Skeletal muscle satellite cell (primary cell): ENCODE results near the gene TMEM167A.

ENCODE experiments used
- H3K27me3 ChIP-seq: 2 replicates; pipeline ENCODE4 v1.7.0; 2013; ENCODE audit warnings: low read length; ENCODE audit not compliant: control insufficient read depth, insufficient read depth
- H3K36me3 ChIP-seq: 2 replicates; pipeline ENCODE4 v1.7.0; 2013; ENCODE audit warnings: mild to moderate bottlenecking, control low read depth, low read length; ENCODE audit not compliant: insufficient read depth
- H3K4me1 ChIP-seq: 2 replicates; pipeline ENCODE4 v1.7.0; 2013; ENCODE audit warnings: low read length; ENCODE audit not compliant: control insufficient read depth, insufficient read depth
- H3K4me2 ChIP-seq: 2 replicates; pipeline ENCODE4 v1.7.0; 2013; ENCODE audit warnings: mild to moderate bottlenecking, low read length
- H3K4me3 ChIP-seq: 2 replicates; pipeline ENCODE4 v1.7.0; 2013; ENCODE audit warnings: low read length
- H3K9ac ChIP-seq: 2 replicates; pipeline ENCODE4 v1.7.0; 2013; ENCODE audit warnings: mild to moderate bottlenecking, low read depth, low read length, moderate library complexity
- H3K9me3 ChIP-seq: replicated peaks from 2 replicates; pipeline ENCODE4 v1.7.0; 2013; ENCODE audit warnings: mild to moderate bottlenecking, control low read depth, low read length

The TMEM167A gene

GRCh38 chr5:83050723-83051340, 26.4 kb downstream of the TMEM167A start:
- no peaks in the 10 kb centered on the region for H3K9me3 ChIP-seq
- H3K4me2 ChIP-seq: no peak overlapping the region
- no peak overlapping the region for H3K9ac ChIP-seq
- no peaks in the 10 kb centered on the region for H3K27me3 ChIP-seq
- H3K4me3 ChIP-seq: no peak overlapping the region
- no peaks in the 10 kb centered on the region for H3K4me1 ChIP-seq
- peaks cover 18% of the 10 kb centered on the region for H3K36me3 ChIP-seq

GRCh38 chr5:83049370-83049885, 27.8 kb downstream of the TMEM167A start:
- H3K4me1 ChIP-seq: no peaks in the 10 kb centered on the region
- no peak overlapping the region for H3K4me2 ChIP-seq
- H3K27me3 ChIP-seq: no peaks in the 10 kb centered on the region
- no peak overlapping the region for H3K9ac ChIP-seq
- H3K9me3 ChIP-seq: no peaks in the 10 kb centered on the region
- peaks cover 18% of the 10 kb centered on the region for H3K36me3 ChIP-seq
- no peak overlapping the region for H3K4me3 ChIP-seq

GRCh38 chr5:83048811-83049210, 28.4 kb downstream of the TMEM167A start:
- Histone ChIP-seq H3K4me2 (no peak overlapping the region), H3K9ac (no peak overlapping the region), H3K4me3 (no peak overlapping the region), H3K27me3 (no peaks in the 10 kb centered on the region), H3K4me1 (no peaks in the 10 kb centered on the region), H3K36me3 (peaks cover 18% of the 10 kb centered on the region), H3K9me3 (no peaks in the 10 kb centered on the region)

- no peak overlapping the region for H3K9ac ChIP-seq
- H3K4me2 ChIP-seq: no peak overlapping the region
- no peaks in the 10 kb centered on the region for H3K9me3 ChIP-seq
- H3K4me3 ChIP-seq: no peak overlapping the region
- no peaks in the 10 kb centered on the region for H3K4me1 ChIP-seq
- peaks cover 18% of the 10 kb centered on the region for H3K36me3 ChIP-seq
- no peaks in the 10 kb centered on the region for H3K27me3 ChIP-seq
These were observed 28.9 kb downstream of the TMEM167A start for GRCh38 chr5:83048277-83048676.

GRCh38 chr5:83044926-83045325, 32.3 kb downstream of the TMEM167A start:
- H3K4me1 ChIP-seq: no peaks in the 10 kb centered on the region
- H3K36me3 ChIP-seq: peaks cover 3% of the 10 kb centered on the region
- no peak overlapping the region for H3K9ac ChIP-seq
- no peak overlapping the region for H3K4me2 ChIP-seq
- no peak overlapping the region for H3K4me3 ChIP-seq
- H3K27me3 ChIP-seq: no peaks in the 10 kb centered on the region
- H3K9me3 ChIP-seq: no peaks in the 10 kb centered on the region

GRCh38 chr5:83042507-83042906, 34.7 kb downstream of the TMEM167A start:
- Histone ChIP-seq H3K36me3 (no peaks in the 10 kb centered on the region), H3K4me3 (no peak overlapping the region), H3K4me1 (no peaks in the 10 kb centered on the region), H3K4me2 (no peak overlapping the region), H3K9me3 (no peaks in the 10 kb centered on the region), H3K9ac (no peak overlapping the region), H3K27me3 (no peaks in the 10 kb centered on the region)

- Histone ChIP-seq H3K27me3 (no peaks in the 10 kb centered on the region), H3K4me3 (no peak overlapping the region), H3K4me1 (no peaks in the 10 kb centered on the region), H3K9ac (no peak overlapping the region), H3K36me3 (no peaks in the 10 kb centered on the region), H3K4me2 (no peak overlapping the region), H3K9me3 (no peaks in the 10 kb centered on the region)
These were observed 38.3 kb downstream of the TMEM167A start for GRCh38 chr5:83038924-83039323.

- Histone ChIP-seq H3K4me2 (no peak overlapping the region), H3K9me3 (no peaks in the 10 kb centered on the region), H3K9ac (no peak overlapping the region), H3K27me3 (no peaks in the 10 kb centered on the region), H3K36me3 (no peaks in the 10 kb centered on the region), H3K4me1 (no peaks in the 10 kb centered on the region), H3K4me3 (no peak overlapping the region)
These were observed 40.1 kb downstream of the TMEM167A start for GRCh38 chr5:83036991-83037575.

- Histone ChIP-seq H3K4me1 (no peaks in the 10 kb centered on the region), H3K9me3 (no peaks in the 10 kb centered on the region), H3K9ac (no peak overlapping the region), H3K27me3 (no peaks in the 10 kb centered on the region), H3K36me3 (no peaks in the 10 kb centered on the region), H3K4me2 (no peak overlapping the region), H3K4me3 (no peak overlapping the region)
These were observed 41.7 kb downstream of the TMEM167A start for GRCh38 chr5:83035373-83036100.

GRCh38 chr5:83034528-83035207, 42.5 kb downstream of the TMEM167A start:
- Histone ChIP-seq H3K9ac (no peak overlapping the region), H3K36me3 (no peaks in the 10 kb centered on the region), H3K4me3 (no peak overlapping the region), H3K27me3 (no peaks in the 10 kb centered on the region), H3K4me1 (no peaks in the 10 kb centered on the region), H3K4me2 (no peak overlapping the region), H3K9me3 (no peaks in the 10 kb centered on the region)

GRCh38 chr5:83034036-83034435, 43.2 kb downstream of the TMEM167A start:
- no peaks in the 10 kb centered on the region for H3K4me1 ChIP-seq
- H3K36me3 ChIP-seq: no peaks in the 10 kb centered on the region
- no peaks in the 10 kb centered on the region for H3K9me3 ChIP-seq
- H3K4me3 ChIP-seq: no peak overlapping the region
- H3K4me2 ChIP-seq: no peak overlapping the region
- no peaks in the 10 kb centered on the region for H3K27me3 ChIP-seq
- no peak overlapping the region for H3K9ac ChIP-seq
